Mammary epithelial cell (primary cell): Measurements from ENCODE around the gene TJAP1.

Source experiments
- EZH2 ChIP-seq: IDR thresholded peaks from 2 replicates; pipeline ENCODE4 v1.6.1; 2012; ENCODE audit warnings: low read length, inconsistent platforms, borderline replicate concordance
- TF ChIP-seq, protein P1 (sequence below), 2 donors: IDR thresholded peaks in 1 of 2; conservative IDR thresholded peaks in 1 of 2; 2 replicates each; pipeline ENCODE4 v1.5.1; 2011 to 2012; ENCODE audit warnings: inconsistent platforms in 2 of 2, low read length in 2 of 2, mild to moderate bottlenecking in 2 of 2, control low read depth in 1 of 2, low read depth in 1 of 2; ENCODE audit not compliant: insufficient read depth in 1 of 2; ENCODE audit errors: extremely low read depth in 1 of 2

DNA sequence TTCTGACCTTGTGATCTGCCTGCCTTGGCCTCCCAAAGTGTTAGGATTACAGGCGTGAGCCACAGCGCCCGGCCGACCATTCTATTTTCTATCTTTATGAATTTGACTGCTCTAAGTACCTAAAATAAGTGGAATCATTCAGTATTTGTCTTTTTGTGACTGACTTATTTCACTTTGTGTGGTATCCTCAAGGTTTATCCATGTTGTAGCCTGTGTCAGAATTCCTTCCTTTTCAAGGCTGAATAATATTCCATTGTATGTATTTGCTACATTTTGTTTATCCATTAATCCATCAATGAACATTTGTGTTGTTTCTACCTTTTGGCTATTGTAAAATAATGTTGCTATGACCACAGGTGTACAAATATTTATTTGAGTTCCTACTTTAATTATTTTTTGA is 4.9 kb upstream of the TJAP1 start:
- TF ChIP-seq, protein P1, sequence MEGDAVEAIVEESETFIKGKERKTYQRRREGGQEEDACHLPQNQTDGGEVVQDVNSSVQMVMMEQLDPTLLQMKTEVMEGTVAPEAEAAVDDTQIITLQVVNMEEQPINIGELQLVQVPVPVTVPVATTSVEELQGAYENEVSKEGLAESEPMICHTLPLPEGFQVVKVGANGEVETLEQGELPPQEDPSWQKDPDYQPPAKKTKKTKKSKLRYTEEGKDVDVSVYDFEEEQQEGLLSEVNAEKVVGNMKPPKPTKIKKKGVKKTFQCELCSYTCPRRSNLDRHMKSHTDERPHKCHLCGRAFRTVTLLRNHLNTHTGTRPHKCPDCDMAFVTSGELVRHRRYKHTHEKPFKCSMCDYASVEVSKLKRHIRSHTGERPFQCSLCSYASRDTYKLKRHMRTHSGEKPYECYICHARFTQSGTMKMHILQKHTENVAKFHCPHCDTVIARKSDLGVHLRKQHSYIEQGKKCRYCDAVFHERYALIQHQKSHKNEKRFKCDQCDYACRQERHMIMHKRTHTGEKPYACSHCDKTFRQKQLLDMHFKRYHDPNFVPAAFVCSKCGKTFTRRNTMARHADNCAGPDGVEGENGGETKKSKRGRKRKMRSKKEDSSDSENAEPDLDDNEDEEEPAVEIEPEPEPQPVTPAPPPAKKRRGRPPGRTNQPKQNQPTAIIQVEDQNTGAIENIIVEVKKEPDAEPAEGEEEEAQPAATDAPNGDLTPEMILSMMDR (conservative IDR thresholded peaks at IDR 0.05 in 1 of 2, IDR thresholded peaks at IDR 0.05 in 1 of 2; ENCODE audit: extremely low read depth in 1 of 2, insufficient read depth in 1 of 2, low read depth in 1 of 2, low read length in 2 of 2): no peak
- no peak for TF ChIP-seq EZH2
